Right lobe of liver (tissue), 4 donors: ENCODE results near the gene MROH8.

ENCODE experiments used
- POLR2A ChIP-seq: fragments of 450-650 bp; IDR thresholded peaks from one replicate; pipeline ENCODE4 v1.6.1; 2017; ENCODE audit warnings: antibody characterized with exemption, mild to moderate bottlenecking
- TF ChIP-seq, protein P1 (sequence below), 4 donors: fragments of 200-600 bp in 3 of 4; fragments of 450-650 bp in 1 of 4; IDR thresholded peaks; one replicate each; pipeline versions ENCODE4 v1.5.1 to v1.8.0; 2016 to 2022; ENCODE audit warnings: antibody characterized with exemption in 4 of 4, mild to moderate bottlenecking in 2 of 4
- donor health status: DM: no; HTN: no; CAD: no.
- donor health status: DM: no; HTN: no; CAD: no.
- donor health status: DM: no; HTN: yes; CAD: no.

- TF ChIP-seq POLR2A = no peak
- TF ChIP-seq, protein P1, sequence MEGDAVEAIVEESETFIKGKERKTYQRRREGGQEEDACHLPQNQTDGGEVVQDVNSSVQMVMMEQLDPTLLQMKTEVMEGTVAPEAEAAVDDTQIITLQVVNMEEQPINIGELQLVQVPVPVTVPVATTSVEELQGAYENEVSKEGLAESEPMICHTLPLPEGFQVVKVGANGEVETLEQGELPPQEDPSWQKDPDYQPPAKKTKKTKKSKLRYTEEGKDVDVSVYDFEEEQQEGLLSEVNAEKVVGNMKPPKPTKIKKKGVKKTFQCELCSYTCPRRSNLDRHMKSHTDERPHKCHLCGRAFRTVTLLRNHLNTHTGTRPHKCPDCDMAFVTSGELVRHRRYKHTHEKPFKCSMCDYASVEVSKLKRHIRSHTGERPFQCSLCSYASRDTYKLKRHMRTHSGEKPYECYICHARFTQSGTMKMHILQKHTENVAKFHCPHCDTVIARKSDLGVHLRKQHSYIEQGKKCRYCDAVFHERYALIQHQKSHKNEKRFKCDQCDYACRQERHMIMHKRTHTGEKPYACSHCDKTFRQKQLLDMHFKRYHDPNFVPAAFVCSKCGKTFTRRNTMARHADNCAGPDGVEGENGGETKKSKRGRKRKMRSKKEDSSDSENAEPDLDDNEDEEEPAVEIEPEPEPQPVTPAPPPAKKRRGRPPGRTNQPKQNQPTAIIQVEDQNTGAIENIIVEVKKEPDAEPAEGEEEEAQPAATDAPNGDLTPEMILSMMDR (IDR thresholded peaks at IDR 0.05) = no peak
These were observed 59.9 kb downstream of the MROH8 start for GRCh38 chr20:37119356-37120036.
